Measurements from ENCODE around the gene C1QL2. TPM values are rescaled to one million over a fixed set of nuclear protein-coding genes. Genes with fewer than 3 reads are reported as not detected.

The C1QL2 gene
- total RNA-seq = not detected
- long read RNA-seq, donor 1 = 0 reads
- long read RNA-seq, donor 2 = 0 reads

GRCh38 chr2:119158563-119159347, at the start of gene C1QL2:
Gene C1QL2 (minus strand): TSS chr2:119158751. CDS start chr2:119158269, 482 bp downstream.
- DNase-seq (ENCODE audit: low spot score) = no peak
- intact Hi-C loops (cut with DNase I) = no loop called here

- DNase-seq (ENCODE audit: low spot score) = peak; percentile 16
- intact Hi-C loops (cut with DNase I) = no loop called here
Observed at GRCh38 chr2:119207447-119207846, 48.9 kb upstream of the C1QL2 start.

GRCh38 chr2:119206201-119206600, 47.6 kb upstream of the C1QL2 start:
- intact Hi-C loops (cut with DNase I) = no loop called here
- peak; percentile 23 for DNase-seq (ENCODE audit: low spot score)

- peak; percentile 52 for DNase-seq (ENCODE audit: low spot score)
- intact Hi-C loops (cut with DNase I) = no loop called here
Observed at GRCh38 chr2:119205001-119205706, 46.6 kb upstream of the C1QL2 start.

- intact Hi-C loops (cut with DNase I) = no loop called here
- DNase-seq (ENCODE audit: low spot score) = peak; percentile 67
Observed at GRCh38 chr2:119204525-119204924, 46.0 kb upstream of the C1QL2 start.

GRCh38 chr2:119202610-119203310, 44.2 kb upstream of the C1QL2 start:
- intact Hi-C loops (cut with DNase I) = no loop called here

GRCh38 chr2:119201815-119202214, 43.3 kb upstream of the C1QL2 start:
- DNase-seq (ENCODE audit: low spot score) = peak; percentile 11

More at GRCh38 chr2:119202610-119203310, 44.2 kb upstream of the C1QL2 start:
- no peak for DNase-seq (ENCODE audit: low spot score)

GRCh38 chr2:119198240-119198840, 39.8 kb upstream of the C1QL2 start:
- intact Hi-C loops (cut with DNase I) = no loop called here

More at GRCh38 chr2:119201815-119202214, 43.3 kb upstream of the C1QL2 start:
- intact Hi-C loops (cut with DNase I) = no loop called here

GRCh38 chr2:119197529-119198239, 39.1 kb upstream of the C1QL2 start:
- peak; percentile 20 for DNase-seq (ENCODE audit: low spot score)
- intact Hi-C loops (cut with DNase I) = no loop called here

More at GRCh38 chr2:119198240-119198840, 39.8 kb upstream of the C1QL2 start:
- peak; percentile 45 for DNase-seq (ENCODE audit: low spot score)

- intact Hi-C loops (cut with DNase I) = no loop called here
- peak; percentile 24 for DNase-seq (ENCODE audit: low spot score)
Observed at GRCh38 chr2:119197126-119197405, 38.5 kb upstream of the C1QL2 start.

GRCh38 chr2:119196301-119197125, 38.0 kb upstream of the C1QL2 start:
- peak; percentile 15 for DNase-seq (ENCODE audit: low spot score)
- intact Hi-C loops (cut with DNase I) = no loop called here

- intact Hi-C loops (cut with DNase I) = no loop called here
- DNase-seq (ENCODE audit: low spot score) = peak; percentile 13
Observed at GRCh38 chr2:119195887-119196286, 37.3 kb upstream of the C1QL2 start.

- DNase-seq (ENCODE audit: low spot score) = peak; percentile 31
- intact Hi-C loops (cut with DNase I) = no loop called here
Observed at GRCh38 chr2:119195001-119195400, 36.5 kb upstream of the C1QL2 start.

GRCh38 chr2:119192893-119193292, 34.3 kb upstream of the C1QL2 start:
- intact Hi-C loops (cut with DNase I) = no loop called here
- peak; percentile 59 for DNase-seq (ENCODE audit: low spot score)

- DNase-seq (ENCODE audit: low spot score) = peak; percentile 45
- intact Hi-C loops (cut with DNase I) = no loop called here
Observed at GRCh38 chr2:119190321-119191111, 32.0 kb upstream of the C1QL2 start.

- intact Hi-C loops (cut with DNase I) = no loop called here
- peak; percentile 20 for DNase-seq (ENCODE audit: low spot score)
Observed at GRCh38 chr2:119184512-119184911, 26.0 kb upstream of the C1QL2 start.

- intact Hi-C loops (cut with DNase I) = no loop called here
- peak; percentile 46 for DNase-seq (ENCODE audit: low spot score)
Observed at GRCh38 chr2:119181791-119182445, 23.4 kb upstream of the C1QL2 start.

Measured in posterior vena cava (tissue), 2 donors.